A673 (cell line): ENCODE measurements around the gene ISG20L2.

Experiments
- EZH2 ChIP-seq: fragments of 200-600 bp; sonication (generic); IDR thresholded peaks from 2 replicates; pipeline ENCODE4 v1.6.1; 2017; ENCODE audit warnings: borderline replicate concordance, low read depth, mild to moderate bottlenecking, mixed read lengths, antibody characterized with exemption, low read length; ENCODE audit not compliant: poor library complexity, severe bottlenecking
- TF ChIP-seq, protein P1 (sequence below): fragments of 300-800, 200-600 bp; sonication (generic); conservative IDR thresholded peaks from 2 replicates; pipeline ENCODE4 v1.5.1; 2017; ENCODE audit warnings: low read depth, mild to moderate bottlenecking, antibody characterized with exemption, low read length, moderate library complexity, mixed read lengths

DNA sequence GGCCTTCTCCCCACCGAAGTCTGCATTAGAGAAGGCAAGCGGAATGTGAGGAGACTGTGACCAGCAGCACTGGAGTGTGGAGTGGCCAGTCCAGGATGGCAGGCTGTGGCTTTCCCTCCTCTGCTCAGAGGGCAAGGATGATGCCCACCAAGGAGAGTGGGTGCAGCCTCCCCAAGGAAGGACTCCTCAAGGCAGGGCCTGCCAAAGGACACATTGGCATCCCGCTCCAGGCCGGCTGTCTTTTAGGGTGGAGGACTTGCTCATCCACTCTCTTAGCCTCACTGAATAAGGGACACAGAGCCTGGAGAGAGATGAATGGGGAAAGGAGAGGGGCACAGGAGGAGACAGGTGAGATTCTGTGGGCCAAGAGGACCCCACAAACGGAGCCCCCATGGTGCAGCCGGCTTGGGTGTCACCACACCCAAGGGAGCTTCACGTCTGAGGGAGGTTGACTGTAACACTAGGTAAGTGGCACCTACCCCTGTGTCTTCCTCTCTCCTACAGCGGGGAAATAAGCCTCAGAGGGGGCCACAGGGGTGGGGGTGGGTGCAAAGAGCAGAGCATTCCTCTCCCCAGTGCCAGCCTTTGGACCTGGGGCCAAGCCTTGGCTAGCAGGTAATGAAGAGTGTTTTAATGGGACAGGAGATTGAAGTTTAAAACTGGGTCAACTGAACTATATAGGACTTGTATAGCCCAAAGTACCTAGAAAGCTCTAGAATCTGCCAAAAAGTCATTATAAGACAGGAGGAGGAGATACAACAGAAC lies 47.2 kb downstream of the ISG20L2 start:
- TF ChIP-seq, protein P1, sequence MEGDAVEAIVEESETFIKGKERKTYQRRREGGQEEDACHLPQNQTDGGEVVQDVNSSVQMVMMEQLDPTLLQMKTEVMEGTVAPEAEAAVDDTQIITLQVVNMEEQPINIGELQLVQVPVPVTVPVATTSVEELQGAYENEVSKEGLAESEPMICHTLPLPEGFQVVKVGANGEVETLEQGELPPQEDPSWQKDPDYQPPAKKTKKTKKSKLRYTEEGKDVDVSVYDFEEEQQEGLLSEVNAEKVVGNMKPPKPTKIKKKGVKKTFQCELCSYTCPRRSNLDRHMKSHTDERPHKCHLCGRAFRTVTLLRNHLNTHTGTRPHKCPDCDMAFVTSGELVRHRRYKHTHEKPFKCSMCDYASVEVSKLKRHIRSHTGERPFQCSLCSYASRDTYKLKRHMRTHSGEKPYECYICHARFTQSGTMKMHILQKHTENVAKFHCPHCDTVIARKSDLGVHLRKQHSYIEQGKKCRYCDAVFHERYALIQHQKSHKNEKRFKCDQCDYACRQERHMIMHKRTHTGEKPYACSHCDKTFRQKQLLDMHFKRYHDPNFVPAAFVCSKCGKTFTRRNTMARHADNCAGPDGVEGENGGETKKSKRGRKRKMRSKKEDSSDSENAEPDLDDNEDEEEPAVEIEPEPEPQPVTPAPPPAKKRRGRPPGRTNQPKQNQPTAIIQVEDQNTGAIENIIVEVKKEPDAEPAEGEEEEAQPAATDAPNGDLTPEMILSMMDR: no peak
- no peak for TF ChIP-seq EZH2
